HEK293 (cell line): ENCODE results near the gene HECTD4.

Experiments
- CTCF ChIP-seq: fragments of 450-650 bp; formaldehyde crosslinking; IDR thresholded peaks from 2 replicates; pipeline ENCODE4 v1.5.1; 2016; ENCODE audit warnings: missing biosample characterization, missing genetic modification characterization
- MYNN ChIP-seq: fragments of 450-650 bp; formaldehyde crosslinking; IDR thresholded peaks from 2 replicates; pipeline ENCODE4 v1.5.1; 2016; ENCODE audit warnings: missing biosample characterization, missing genetic modification characterization, borderline replicate concordance
- MZF1 ChIP-seq: fragments of 450-650 bp; formaldehyde crosslinking; IDR thresholded peaks from 2 replicates; pipeline ENCODE4 v1.5.1; 2017; ENCODE audit warnings: missing biosample characterization, missing genetic modification characterization, borderline replicate concordance
- REST ChIP-seq: fragments of 450-650 bp; formaldehyde crosslinking; IDR thresholded peaks from 2 replicates; pipeline ENCODE4 v1.5.1; 2016; ENCODE audit warnings: missing biosample characterization, missing genetic modification characterization
- YY1 ChIP-seq: fragments of 450-650 bp; formaldehyde crosslinking; IDR thresholded peaks from 2 replicates; pipeline ENCODE4 v1.5.1; 2018; ENCODE audit warnings: missing biosample characterization, missing genetic modification characterization
- ZNF239 ChIP-seq: fragments of 450-650 bp; formaldehyde crosslinking; IDR thresholded peaks from 2 replicates; pipeline ENCODE4 v1.5.1; 2016; ENCODE audit warnings: missing biosample characterization, missing genetic modification characterization
- ZNF274 ChIP-seq, 2 experiments: fragments of 200-500 bp in 1 of 2; fragments of 450-650 bp in 1 of 2; sonication (Bioruptor generic) in 1 of 2; formaldehyde crosslinking in 1 of 2; IDR thresholded peaks; 2 replicates each; pipeline versions ENCODE4 v1.5.1 to v1.6.1; 2014 to 2016; ENCODE audit warnings: borderline replicate concordance in 1 of 2, inconsistent platforms in 1 of 2, low read length in 1 of 2, missing biosample characterization in 1 of 2, missing genetic modification characterization in 1 of 2
- ZNF292 ChIP-seq: fragments of 450-650 bp; formaldehyde crosslinking; IDR thresholded peaks from 2 replicates; pipeline ENCODE4 v1.5.1; 2016; ENCODE audit warnings: low read depth, missing biosample characterization, missing genetic modification characterization, borderline replicate concordance
- ZNF311 ChIP-seq: fragments of 450-650 bp; formaldehyde crosslinking; IDR thresholded peaks from 2 replicates; pipeline ENCODE4 v1.5.1; 2017; ENCODE audit warnings: missing biosample characterization, missing genetic modification characterization, borderline replicate concordance
- ZNF335 ChIP-seq: fragments of 450-650 bp; formaldehyde crosslinking; conservative IDR thresholded peaks from 2 replicates; pipeline ENCODE4 v1.5.1; 2016; ENCODE audit warnings: missing biosample characterization, missing genetic modification characterization

- TF ChIP-seq ZNF311, result no peak
- no peak for TF ChIP-seq MYNN (tag by site-specific recombination)
- TF ChIP-seq ZNF274 (IDR thresholded peaks at IDR 0.05; ENCODE audit: low read length), result no peak
- no peak for TF ChIP-seq ZNF274 (tag by site-specific recombination; IDR thresholded peaks at IDR 0.05; ENCODE audit: borderline replicate concordance)
- no peak for TF ChIP-seq ZNF335 (tag by site-specific recombination)
- TF ChIP-seq ZNF239 (tag by site-specific recombination), result no peak
- peak; percentile 59 for TF ChIP-seq CTCF
- TF ChIP-seq ZNF292 (tag by site-specific recombination), result no peak
- no peak for TF ChIP-seq MZF1
- no peak for TF ChIP-seq YY1 (tag by site-specific recombination)
- no peak for TF ChIP-seq REST (tag by site-specific recombination)
Observed at GRCh38 chr12:112170376-112170775, 211.9 kb downstream of the HECTD4 start.
